DOHH2 (cell line): ENCODE measurements around the gene STT3B.

Source experiments
- EZH2phosphoT487 ChIP-seq: fragments of 200-600 bp; sonication (generic); IDR thresholded peaks from 2 replicates; pipeline ENCODE4 v1.6.1; 2017; ENCODE audit warnings: borderline replicate concordance, mild to moderate bottlenecking, antibody characterized with exemption, low read length, moderate library complexity, mixed read lengths
- TF ChIP-seq, protein P1 (sequence below): fragments of 200-600 bp; sonication (generic); IDR thresholded peaks from one replicate; pipeline ENCODE4 v1.5.1; 2014; ENCODE audit warnings: antibody characterized with exemption, mild to moderate bottlenecking, low read depth, low read length; ENCODE audit not compliant: poor library complexity, severe bottlenecking

GRCh38 chr3:31561891-31562290 is 29.2 kb downstream of the STT3B start:
- TF ChIP-seq, protein P1, sequence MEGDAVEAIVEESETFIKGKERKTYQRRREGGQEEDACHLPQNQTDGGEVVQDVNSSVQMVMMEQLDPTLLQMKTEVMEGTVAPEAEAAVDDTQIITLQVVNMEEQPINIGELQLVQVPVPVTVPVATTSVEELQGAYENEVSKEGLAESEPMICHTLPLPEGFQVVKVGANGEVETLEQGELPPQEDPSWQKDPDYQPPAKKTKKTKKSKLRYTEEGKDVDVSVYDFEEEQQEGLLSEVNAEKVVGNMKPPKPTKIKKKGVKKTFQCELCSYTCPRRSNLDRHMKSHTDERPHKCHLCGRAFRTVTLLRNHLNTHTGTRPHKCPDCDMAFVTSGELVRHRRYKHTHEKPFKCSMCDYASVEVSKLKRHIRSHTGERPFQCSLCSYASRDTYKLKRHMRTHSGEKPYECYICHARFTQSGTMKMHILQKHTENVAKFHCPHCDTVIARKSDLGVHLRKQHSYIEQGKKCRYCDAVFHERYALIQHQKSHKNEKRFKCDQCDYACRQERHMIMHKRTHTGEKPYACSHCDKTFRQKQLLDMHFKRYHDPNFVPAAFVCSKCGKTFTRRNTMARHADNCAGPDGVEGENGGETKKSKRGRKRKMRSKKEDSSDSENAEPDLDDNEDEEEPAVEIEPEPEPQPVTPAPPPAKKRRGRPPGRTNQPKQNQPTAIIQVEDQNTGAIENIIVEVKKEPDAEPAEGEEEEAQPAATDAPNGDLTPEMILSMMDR: no peak
- no peak for TF ChIP-seq EZH2phosphoT487
